Measurements from ENCODE around the gene PEX6.

PEX6 gene

DNA sequence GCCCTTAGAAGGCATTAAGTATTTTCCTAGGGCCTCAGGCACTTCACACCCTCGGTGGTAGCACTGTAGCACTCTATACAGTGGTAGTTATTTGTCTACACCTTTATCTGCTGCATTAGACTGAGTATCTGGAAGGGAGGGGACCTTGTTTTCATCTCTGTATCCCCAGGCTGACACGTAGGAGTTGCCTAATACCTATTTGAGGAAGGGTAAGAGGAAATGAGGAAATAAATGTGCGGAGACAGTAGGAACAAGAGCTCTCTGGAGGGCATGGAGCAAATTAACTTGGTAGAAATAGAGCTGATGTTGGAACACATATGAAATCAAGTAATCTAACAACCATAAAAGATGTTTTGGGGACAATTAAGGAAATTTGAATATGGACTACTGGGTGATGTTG lies 45.8 kb downstream of the PEX6 start:
- DNase-seq (ENCODE audit: low read depth in 3 of 3), result no peak

DNA sequence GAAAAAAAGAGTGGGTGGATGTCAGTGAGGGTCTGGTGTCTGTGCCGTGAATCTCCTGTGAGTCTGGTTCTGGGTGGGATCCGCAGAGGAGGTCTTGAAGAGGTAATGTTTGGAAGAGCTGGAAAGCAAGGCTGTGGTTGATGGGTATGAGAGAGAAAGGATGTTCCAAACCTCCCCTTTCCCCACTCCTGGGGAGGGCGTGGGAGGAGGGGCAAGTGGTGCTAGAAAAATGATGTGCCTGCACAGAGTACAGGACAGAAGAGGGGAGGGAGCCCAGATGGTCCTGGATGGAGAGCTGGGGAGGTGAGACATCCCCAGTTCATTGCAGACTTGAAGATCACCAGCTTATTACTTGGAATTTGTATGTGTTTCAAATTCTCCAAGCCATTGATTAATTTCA lies 46.6 kb downstream of the PEX6 start:
- DNase-seq (ENCODE audit: low read depth in 3 of 3), result no peak

DNA sequence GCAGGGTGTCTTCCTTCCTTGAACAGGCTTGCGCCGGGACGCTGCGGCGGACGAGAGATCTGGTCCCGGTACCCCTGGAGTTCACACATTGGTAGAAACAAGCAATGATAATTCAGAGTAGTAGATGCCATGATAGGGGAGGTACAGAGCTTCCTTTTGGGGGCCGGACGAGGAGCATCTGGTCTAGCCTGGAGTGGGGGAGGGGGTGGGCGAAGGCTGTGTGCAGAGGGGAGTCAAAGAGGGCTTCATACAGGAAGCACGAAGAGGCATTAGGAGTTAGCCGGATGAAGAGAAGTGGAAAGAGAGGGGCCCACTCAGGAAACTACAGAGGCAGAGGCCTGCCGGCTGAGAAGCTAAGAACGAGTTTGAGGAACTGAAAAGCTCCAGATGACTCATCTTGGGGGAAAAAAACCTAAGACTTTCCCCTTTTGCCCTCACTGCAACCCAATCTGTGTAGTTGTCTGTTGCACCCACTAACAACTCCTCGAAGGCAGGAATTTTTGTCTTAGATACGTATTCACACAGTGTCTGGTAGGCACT lies 49.1 kb downstream of the PEX6 start:
- peak; percentile 30 to 36 (median 36) for DNase-seq (ENCODE audit: low read depth in 3 of 3)

DNA sequence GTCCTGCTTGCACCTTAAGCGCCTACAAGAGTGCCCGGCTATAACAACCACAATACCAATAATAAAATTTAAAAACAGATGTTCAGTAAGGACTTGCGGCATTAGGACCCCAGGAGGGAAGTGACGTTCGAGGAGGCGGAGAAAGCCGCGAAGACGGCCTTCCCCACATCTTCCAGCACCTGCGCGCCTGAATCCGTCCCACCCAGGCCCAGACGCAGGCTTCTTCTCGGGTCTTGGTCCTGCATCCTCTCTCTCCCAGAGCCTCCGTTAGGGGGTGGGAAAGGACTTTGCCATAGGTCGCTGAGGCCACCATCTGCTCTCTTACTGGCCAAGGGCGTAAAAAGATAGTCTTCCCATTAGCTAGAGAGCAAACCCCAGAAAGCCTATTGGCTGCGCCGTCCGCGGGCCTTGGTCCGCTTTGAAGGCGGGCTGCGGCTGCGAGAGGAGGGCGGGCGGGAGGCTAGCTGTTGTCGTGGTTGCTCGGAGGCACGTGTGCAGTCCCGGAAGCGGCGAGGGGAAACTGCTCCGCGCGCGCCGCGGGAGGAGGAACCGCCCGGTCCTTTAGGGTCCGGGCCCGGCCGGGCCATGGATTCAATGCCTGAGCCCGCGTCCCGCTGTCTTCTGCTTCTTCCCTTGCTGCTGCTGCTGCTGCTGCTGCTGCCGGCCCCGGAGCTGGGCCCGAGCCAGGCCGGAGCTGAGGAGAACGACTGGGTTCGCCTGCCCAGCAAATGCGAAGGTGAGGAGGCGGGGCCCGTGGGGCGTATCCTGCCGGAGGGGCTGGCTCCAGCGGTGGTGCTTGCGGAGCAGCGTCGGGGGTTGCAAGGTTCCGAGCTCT lies 49.8 kb downstream of the PEX6 start, which contains the start of gene CNPY3:
Gene CNPY3, plus strand, starts transcription at position 495 of the 835 bp plus-strand sequence. Its CDS starts 91 bp downstream, at position 586.
- peak; percentile 74 to 82 (median 74) for DNase-seq (ENCODE audit: low read depth in 3 of 3)

DNA sequence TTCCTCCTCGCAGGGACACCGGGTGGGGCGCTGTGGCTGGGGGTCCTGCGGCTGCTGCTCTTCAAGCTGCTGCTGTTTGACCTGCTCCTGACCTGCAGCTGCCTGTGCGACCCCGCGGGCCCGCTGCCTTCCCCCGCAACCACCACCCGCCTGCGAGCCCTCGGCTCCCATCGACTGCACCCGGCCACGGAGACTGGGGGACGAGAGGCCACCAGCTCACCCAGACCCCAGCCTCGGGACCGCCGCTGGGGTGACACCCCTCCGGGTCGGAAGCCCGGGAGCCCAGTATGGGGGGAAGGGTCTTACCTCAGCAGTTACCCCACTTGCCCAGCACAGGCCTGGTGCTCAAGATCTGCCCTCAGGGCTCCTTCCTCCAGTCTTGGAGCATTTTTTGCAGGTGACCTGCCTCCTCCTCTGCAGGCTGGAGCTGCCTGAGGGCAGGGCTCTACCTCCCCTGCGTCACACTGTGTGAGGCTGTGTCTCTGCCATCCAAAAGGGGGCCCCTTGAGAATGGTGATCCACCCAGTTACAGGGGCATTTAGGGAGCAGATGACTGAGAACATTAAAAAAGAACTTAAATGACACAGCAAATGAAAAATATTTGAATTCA lies 53.6 kb downstream of the PEX6 start:
- no peak for DNase-seq (ENCODE audit: low read depth in 3 of 3)

DNA sequence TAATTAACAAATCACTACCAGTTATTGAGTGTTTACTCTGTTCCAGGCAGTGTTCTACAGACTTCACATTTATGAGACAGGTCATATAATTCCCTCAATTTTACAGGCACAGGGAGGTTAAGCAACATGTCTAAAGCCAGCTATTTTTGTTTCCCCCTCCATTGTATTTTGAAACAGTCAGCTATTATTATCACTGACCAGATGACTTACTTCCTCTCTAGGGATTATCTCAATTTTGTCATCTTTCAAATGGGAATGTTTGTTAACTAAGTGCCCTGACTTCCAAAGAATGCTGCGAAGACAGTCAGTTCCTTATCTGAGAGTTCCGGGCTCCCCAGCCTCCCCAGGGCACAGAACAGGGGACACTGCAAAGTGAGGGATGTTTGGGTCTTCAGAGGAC lies 55.3 kb downstream of the PEX6 start:
- DNase-seq (ENCODE audit: low read depth in 3 of 3), result no peak

DNA sequence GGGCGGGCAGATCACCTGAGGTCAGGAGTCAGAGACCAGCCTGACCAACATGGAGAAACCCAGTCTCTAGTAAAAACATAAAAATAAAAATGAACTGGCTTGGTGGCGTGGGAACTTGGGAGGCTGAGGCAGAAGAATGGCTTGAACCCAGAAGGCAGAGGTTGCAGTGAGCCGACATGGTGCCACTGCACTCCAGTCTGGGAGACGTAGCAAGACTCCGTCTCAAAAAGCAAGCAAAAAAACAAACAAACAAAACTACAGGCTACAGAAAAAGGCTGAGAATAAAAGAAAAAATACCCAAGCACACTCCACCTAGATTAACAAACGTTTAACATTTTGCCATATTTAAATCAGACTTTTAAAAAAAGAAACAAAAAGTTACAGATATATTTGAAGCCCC lies 57.2 kb downstream of the PEX6 start:
- DNase-seq (ENCODE audit: low read depth in 3 of 3), result no peak

DNA sequence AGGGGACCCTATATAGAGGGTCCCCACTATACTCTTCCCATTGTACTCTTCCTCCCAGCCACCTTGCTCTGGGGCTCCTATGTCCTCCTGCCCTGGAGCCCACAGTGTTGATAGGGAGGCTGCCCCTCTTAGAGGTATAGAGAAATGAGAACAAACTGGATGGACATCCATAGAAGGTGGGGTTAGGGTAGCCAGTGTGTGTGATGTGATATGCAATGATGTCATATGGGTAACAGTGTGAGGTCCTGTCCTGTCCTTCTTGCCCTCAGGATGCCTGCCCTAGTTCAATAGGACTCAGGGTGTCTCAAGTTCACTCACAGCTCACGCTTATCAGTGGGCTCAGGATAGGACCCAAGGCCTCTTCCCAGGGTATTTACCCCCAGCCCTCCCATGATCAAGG lies 62.7 kb downstream of the PEX6 start:
- no peak for DNase-seq (ENCODE audit: low read depth in 3 of 3)

DNA sequence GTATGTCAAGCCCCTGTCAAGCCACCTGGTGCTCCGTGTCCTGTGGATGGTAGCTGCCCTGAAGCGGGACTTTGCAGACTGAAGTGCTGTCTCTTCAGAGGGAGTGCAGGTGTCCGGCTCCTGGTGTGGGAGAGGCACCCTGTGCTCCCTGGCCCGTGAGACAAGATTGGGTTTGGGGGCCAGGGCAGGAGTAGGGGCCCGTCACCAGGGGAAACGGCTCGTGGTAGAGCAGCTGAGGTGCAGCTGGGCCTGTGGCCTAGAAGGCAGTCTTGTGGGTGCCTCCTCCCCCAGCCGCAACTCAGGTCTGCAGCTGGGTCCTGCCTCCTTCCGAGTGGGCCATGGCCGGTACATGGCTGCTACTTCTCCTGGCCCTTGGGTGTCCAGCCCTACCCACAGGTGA lies 63.2 kb downstream of the PEX6 start, which contains the start of gene PTCRA:
Gene PTCRA, plus strand, starts transcription at position 322 of the 400 bp plus-strand sequence. Its CDS starts 17 bp downstream, at position 339.
- DNase-seq (ENCODE audit: low read depth in 3 of 3), result no peak

DNA sequence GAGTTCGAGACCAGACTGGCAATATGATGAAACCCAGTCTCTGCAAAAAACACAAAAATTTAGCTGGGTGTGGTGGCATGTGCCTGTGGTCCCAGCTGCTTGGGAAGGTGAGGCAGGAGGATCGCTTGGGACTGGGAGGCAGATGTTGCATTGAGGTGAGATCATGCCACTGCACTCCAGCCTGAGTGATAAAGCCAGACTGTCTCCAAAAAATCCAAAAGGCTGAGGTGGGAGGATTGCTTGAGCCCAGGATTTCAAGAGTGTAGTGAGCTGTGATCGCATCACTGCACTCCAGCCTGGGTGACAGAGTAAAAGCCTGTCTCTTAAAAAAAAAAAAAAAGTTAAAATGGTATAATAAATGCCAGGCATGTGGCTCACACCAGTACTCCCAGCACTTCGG lies 64.4 kb downstream of the PEX6 start:
- DNase-seq (ENCODE audit: low read depth in 3 of 3), result no peak

All from stimulated activated CD4-positive, alpha-beta T cell treated with anti-CD3 and anti-CD28 coated beads, TNF-alpha, amount 100 ng/mL, for 4 hours (primary cell).